ENCODE measurements around the gene CACNG6. TPM values are rescaled to one million over a fixed set of nuclear protein-coding genes. Genes with fewer than 3 reads are reported as not detected.

Gene CACNG6
- total and polyA plus RNA-seq, 2 donors (not counting 1 experiment from before 2014, with no cell fraction given) = under 0.01 TPM; not detected in 1

- no peaks in the 10 kb centered on the region for H3K36me3 ChIP-seq (ENCODE audit: control insufficient read depth, insufficient read depth, low read length)
- H3K9me3 ChIP-seq (ENCODE audit: control insufficient read depth, insufficient read depth, low read depth, low read length) = no peaks in the 10 kb centered on the region
- no peak for TF ChIP-seq CTCF (conservative IDR thresholded peaks at IDR 0.05 in 1 of 2, IDR thresholded peaks at IDR 0.05 in 1 of 2; ENCODE audit: low read depth in 1 of 2, low read length in 2 of 2)
- no peak for TF ChIP-seq EZH2 (IDR thresholded peaks at IDR 0.05; ENCODE audit: low read length, missing control alignments)
- no peak overlapping the region for H3K27ac ChIP-seq (ENCODE audit: insufficient read depth, low read length)
- no peaks in the 10 kb centered on the region for H3K79me2 ChIP-seq (ENCODE audit: control insufficient read depth, insufficient read depth, low read length)
- no peak overlapping the region for H2AFZ ChIP-seq (ENCODE audit: low read length)
- no peaks in the 10 kb centered on the region for H3K27me3 ChIP-seq (ENCODE audit: control insufficient read depth, insufficient read depth, low read length)
- no peak overlapping the region for H3K4me2 ChIP-seq (ENCODE audit: extremely low read depth, insufficient read depth, low read length)
- no peaks in the 10 kb centered on the region for H4K20me1 ChIP-seq (ENCODE audit: control insufficient read depth, extremely low read depth, insufficient read depth, low read length)
- no peak overlapping the region for H3K9ac ChIP-seq (ENCODE audit: insufficient read depth, low read length)
- no peak for DNase-seq (ENCODE audit: low read depth in 2 of 2)
- no peak overlapping the region for H3K4me3 ChIP-seq (replicated peaks in 1 of 4; ENCODE audit: control extremely low read depth in 1 of 4, insufficient read depth in 1 of 4, low read depth in 3 of 4, low read length in 4 of 4)
- H3K4me1 ChIP-seq (ENCODE audit: control insufficient read depth, extremely low read depth, insufficient read depth, low read length) = no peaks in the 10 kb centered on the region
Observed at GRCh38 chr19:54029301-54029700, 37.9 kb downstream of the CACNG6 start.

- Histone ChIP-seq H3K9me3 (ENCODE audit: control insufficient read depth, insufficient read depth, low read depth, low read length) (no peaks in the 10 kb centered on the region), H4K20me1 (ENCODE audit: control insufficient read depth, extremely low read depth, insufficient read depth, low read length) (no peaks in the 10 kb centered on the region), H3K27ac (ENCODE audit: insufficient read depth, low read length) (no peak overlapping the region), H3K27me3 (ENCODE audit: control insufficient read depth, insufficient read depth, low read length) (no peaks in the 10 kb centered on the region), H3K36me3 (ENCODE audit: control insufficient read depth, insufficient read depth, low read length) (no peaks in the 10 kb centered on the region), H2AFZ (ENCODE audit: low read length) (no peak overlapping the region), H3K9ac (ENCODE audit: insufficient read depth, low read length) (no peak overlapping the region), H3K79me2 (ENCODE audit: control insufficient read depth, insufficient read depth, low read length) (no peaks in the 10 kb centered on the region), H3K4me3 (replicated peaks in 1 of 4; ENCODE audit: control extremely low read depth in 1 of 4, insufficient read depth in 1 of 4, low read depth in 3 of 4, low read length in 4 of 4) (no peak overlapping the region), H3K4me1 (ENCODE audit: control insufficient read depth, extremely low read depth, insufficient read depth, low read length) (no peaks in the 10 kb centered on the region), H3K4me2 (ENCODE audit: extremely low read depth, insufficient read depth, low read length) (peak overlapping the region; percentile 64)
- TF ChIP-seq EZH2 (IDR thresholded peaks at IDR 0.05; ENCODE audit: low read length, missing control alignments) = no peak
- TF ChIP-seq CTCF (conservative IDR thresholded peaks at IDR 0.05 in 1 of 2, IDR thresholded peaks at IDR 0.05 in 1 of 2; ENCODE audit: low read depth in 1 of 2, low read length in 2 of 2) = peak; percentile 72 to 76
- peak; percentile 43 to 58 for DNase-seq (ENCODE audit: low read depth in 2 of 2)
Observed at GRCh38 chr19:54029930-54030490, 38.6 kb downstream of the CACNG6 start.

GRCh38 chr19:54030895-54031586 lies 39.6 kb downstream of the CACNG6 start:
- TF ChIP-seq EZH2 (IDR thresholded peaks at IDR 0.05; ENCODE audit: low read length, missing control alignments) (no peak), CTCF (conservative IDR thresholded peaks at IDR 0.05 in 1 of 2, IDR thresholded peaks at IDR 0.05 in 1 of 2; ENCODE audit: low read depth in 1 of 2, low read length in 2 of 2) (peak; percentile 56 to 61)
- Histone ChIP-seq H3K4me3 (replicated peaks in 1 of 4; ENCODE audit: control extremely low read depth in 1 of 4, insufficient read depth in 1 of 4, low read depth in 3 of 4, low read length in 4 of 4) (peak overlapping the region in 1 of 4 experiments; percentile 38), H3K79me2 (ENCODE audit: control insufficient read depth, insufficient read depth, low read length) (no peaks in the 10 kb centered on the region), H3K36me3 (ENCODE audit: control insufficient read depth, insufficient read depth, low read length) (no peaks in the 10 kb centered on the region), H3K9me3 (ENCODE audit: control insufficient read depth, insufficient read depth, low read depth, low read length) (no peaks in the 10 kb centered on the region), H3K4me2 (ENCODE audit: extremely low read depth, insufficient read depth, low read length) (peak overlapping the region; percentile 2), H3K9ac (ENCODE audit: insufficient read depth, low read length) (no peak overlapping the region), H3K27ac (ENCODE audit: insufficient read depth, low read length) (no peak overlapping the region), H3K27me3 (ENCODE audit: control insufficient read depth, insufficient read depth, low read length) (no peaks in the 10 kb centered on the region), H2AFZ (ENCODE audit: low read length) (peak overlapping the region; percentile 48), H4K20me1 (ENCODE audit: control insufficient read depth, extremely low read depth, insufficient read depth, low read length) (no peaks in the 10 kb centered on the region), H3K4me1 (ENCODE audit: control insufficient read depth, extremely low read depth, insufficient read depth, low read length) (no peaks in the 10 kb centered on the region)
- DNase-seq (ENCODE audit: low read depth in 2 of 2) = peak in 1 of 2 donors; percentile 30
